Measurements from ENCODE around the gene OR2M2.

The OR2M2 gene, protein sequence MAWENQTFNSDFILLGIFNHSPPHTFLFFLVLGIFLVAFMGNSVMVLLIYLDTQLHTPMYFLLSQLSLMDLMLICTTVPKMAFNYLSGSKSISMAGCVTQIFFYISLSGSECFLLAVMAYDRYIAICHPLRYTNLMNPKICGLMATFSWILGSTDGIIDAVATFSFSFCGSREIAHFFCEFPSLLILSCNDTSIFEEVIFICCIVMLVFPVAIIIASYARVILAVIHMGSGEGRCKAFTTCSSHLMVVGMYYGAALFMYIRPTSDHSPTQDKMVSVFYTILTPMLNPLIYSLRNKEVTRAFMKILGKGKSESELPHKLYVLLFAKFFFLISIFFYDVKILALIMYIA

DNA sequence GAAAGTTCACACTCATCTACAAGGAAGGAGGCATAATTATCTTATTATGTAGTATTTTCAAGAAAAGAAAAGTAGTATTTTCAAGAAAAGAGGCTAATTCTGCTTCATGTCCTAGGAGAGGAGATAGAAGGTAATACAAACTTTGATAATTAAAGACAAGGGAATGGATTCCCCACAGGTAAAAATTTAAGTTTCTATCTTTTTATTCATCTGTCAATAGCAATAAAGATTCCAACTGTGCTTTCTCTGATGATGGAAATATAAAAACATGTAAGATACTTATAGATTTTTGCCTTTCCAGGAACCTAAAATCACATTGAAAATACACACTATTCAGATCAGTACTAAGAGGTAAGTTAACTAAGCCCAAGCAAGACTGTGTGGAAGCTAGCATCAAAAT lies at the start of gene OR2M2:
TSS of gene OR2M2 (plus strand) at position 301 of the 400 bp plus-strand sequence. CDS start 5,165 bp downstream, outside the sequence.
- no peak for TF ChIP-seq GATA2 (IDR thresholded peaks at IDR 0.05; ENCODE audit: low read depth, low read length)
- TF ChIP-seq GATA3 (IDR thresholded peaks at IDR 0.05; ENCODE audit: low read depth, low read length), result no peak

DNA sequence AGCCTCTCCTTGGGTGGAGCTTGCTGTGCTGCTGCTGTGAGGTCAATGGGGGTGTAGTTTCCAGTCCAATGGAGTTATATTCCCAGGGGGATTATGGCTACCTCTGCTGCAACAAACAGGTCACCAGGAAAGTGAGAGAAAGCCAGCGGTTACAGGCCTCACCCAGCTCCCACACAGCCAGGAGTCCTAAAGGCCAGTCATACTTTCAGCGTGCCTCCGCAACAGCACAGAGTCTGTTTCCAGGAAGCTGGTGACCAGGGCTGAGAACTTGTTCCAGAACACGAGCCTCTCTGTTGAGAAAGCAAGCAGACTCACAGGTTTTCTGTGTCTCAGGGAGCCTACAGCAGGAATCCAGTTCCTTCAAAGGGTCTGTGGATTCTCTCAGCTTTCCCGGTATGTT lies 47.0 kb upstream of the OR2M2 start:
- TF ChIP-seq GATA3 (IDR thresholded peaks at IDR 0.05; ENCODE audit: low read depth, low read length) (no peak), GATA2 (IDR thresholded peaks at IDR 0.05; ENCODE audit: low read depth, low read length) (no peak)

DNA sequence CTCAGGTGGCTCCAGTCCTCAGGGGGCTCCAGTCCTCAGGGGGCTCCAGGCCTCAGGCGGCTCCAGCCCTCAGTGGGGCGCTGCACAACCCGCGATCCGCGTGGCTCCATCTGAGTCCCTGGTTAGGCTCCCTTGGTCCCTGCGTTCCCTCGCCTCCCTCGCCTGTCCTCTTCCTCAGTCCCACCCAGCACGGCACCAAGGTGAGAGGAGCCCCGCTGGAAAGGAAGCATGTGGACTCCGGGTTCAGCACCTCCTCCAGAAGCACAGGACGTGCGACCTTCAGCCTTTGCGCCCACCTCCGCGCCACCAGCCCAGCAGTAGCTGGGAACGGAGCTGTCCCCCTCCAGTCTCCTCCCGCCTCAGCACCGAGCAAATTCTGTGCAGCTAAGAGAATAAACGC lies 37.8 kb upstream of the OR2M2 start:
- no peak for TF ChIP-seq GATA2 (IDR thresholded peaks at IDR 0.05; ENCODE audit: low read depth, low read length)
- TF ChIP-seq GATA3 (IDR thresholded peaks at IDR 0.05; ENCODE audit: low read depth, low read length), result no peak

DNA sequence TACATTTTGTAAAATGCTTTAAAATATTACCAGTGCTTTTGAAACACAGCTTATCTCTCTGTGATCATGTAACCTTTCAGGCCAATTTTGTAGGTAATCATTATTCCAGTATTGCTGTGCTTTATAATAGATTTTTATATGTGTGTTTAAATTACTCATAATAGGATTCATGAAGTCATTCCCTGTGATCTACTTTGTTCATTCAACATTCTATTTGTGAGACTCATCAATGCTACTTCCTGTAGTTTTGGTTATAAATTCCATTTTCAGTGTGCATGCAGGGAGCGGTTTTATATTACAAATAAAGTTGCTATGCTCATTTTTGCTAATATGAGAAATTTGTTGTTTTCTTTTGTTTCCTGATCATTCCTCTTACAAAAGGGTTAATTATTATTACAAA lies 33.8 kb upstream of the OR2M2 start:
- TF ChIP-seq GATA3 (IDR thresholded peaks at IDR 0.05; ENCODE audit: low read depth, low read length) (no peak), GATA2 (IDR thresholded peaks at IDR 0.05; ENCODE audit: low read depth, low read length) (no peak)

DNA sequence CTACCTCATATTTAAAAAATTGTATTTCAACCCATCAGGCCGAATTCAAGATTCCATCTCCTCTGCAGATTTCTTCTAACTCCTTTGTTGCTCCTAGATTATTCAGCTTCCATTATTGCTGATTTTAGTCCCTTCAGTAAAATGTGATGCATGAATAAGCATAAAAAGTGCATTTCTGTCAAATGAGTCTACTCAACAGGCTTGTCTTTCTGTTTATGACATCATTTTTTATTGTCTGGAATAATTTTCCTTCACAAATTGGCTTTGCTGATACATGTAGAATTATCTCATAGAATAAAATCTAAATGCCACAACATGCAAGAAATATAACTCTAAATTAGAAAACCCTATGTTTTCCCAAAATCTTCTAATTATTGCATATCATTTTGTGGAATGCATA lies 31.3 kb upstream of the OR2M2 start:
- TF ChIP-seq GATA3 (IDR thresholded peaks at IDR 0.05; ENCODE audit: low read depth, low read length), result no peak
- no peak for TF ChIP-seq GATA2 (IDR thresholded peaks at IDR 0.05; ENCODE audit: low read depth, low read length)

DNA sequence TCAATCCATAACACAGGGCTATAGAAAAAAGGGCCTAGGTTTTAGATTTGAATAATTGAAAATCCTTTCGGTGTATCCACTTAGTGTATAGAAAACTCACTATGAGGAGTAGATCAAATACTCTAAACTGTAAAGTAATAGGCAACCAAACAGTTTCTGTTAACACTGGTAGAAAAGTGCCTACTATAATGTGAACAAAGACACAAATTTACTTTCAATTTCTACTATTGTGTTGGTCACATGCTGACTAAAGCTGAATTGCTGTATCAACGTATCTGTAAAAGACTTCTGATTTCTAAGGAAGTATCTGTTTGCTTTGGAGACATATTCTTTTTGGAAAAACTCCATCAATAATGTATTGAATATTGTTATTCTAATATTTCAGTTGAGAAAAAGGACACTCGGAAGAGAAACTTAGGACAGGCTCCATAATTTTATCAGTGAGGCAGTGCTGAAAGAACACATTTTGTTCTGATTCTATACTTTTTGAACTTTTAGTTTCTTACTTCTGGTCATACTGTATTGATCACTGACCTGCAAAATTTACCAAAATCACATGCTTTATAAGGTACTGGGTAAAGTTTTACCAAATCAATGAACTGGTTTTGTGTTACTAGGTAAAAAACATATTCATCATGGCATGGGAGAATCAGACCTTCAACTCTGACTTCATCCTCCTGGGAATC lies 30.0 kb upstream of the OR2M2 start, which contains the start of gene OR2M5:
TSS of gene OR2M5 (plus strand) at position 636 of the 686 bp plus-strand sequence. CDS start at position 636, 0 bp downstream.
- TF ChIP-seq GATA3 (IDR thresholded peaks at IDR 0.05; ENCODE audit: low read depth, low read length) (no peak), GATA2 (IDR thresholded peaks at IDR 0.05; ENCODE audit: low read depth, low read length) (no peak)

DNA sequence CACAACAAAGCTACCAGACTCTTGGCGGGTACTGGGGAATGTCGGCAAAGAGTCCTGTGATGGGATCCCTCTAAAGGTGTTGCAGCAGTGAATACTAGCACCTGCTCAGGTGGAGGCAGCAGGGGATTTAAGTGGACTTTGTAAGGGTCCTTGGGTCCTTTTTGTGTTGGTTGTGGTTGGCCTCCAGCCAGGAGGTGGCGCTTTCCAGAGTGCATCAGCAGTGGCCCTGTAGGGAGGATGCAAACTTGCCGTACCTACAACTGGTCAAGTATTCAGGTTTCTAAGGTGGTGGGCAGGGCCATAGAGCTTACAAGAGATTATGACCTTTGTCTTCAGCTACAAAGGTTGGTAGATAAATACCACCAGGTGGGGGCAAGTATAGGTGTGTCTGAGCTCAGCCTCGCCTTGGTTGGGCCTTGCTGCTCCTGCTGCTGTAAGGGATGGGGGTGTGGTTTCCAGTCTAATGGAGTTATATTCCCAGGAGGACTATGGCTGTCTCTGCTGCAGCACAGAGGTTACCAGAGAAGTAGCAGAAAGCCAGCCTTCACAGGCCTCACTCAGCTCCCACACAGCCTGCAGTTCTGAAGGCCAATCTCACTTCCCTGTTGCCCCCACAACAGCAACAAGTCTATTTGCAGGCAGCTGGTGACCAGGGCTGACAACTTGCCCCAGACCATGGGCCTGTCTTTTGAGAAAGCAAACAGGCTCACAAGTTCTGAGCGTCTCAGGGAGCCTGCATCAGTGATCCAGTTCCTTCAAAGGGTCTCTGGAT lies 22.4 kb upstream of the OR2M2 start:
- TF ChIP-seq GATA2 (IDR thresholded peaks at IDR 0.05; ENCODE audit: low read depth, low read length) (no peak), GATA3 (IDR thresholded peaks at IDR 0.05; ENCODE audit: low read depth, low read length) (no peak)

DNA sequence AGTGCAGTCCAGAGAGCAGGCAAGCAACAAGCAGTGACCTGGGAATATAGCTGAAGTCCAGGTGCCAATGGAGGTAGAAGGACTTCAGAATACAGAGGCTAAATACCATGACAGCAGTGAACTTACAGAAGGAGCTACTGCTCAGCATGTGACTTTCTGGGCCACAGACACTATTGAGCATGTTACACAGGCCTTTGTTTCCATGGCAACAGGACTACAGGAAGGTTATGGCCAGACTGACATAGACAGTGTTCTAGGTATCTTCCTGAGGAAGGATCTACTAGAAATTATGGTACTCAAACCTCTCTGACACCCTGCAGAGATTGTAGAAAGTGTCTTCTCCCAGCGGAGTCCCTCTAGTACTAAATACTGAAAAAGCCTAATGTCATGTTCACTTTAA lies 18.7 kb upstream of the OR2M2 start:
- no peak for TF ChIP-seq GATA3 (IDR thresholded peaks at IDR 0.05; ENCODE audit: low read depth, low read length)
- TF ChIP-seq GATA2 (IDR thresholded peaks at IDR 0.05; ENCODE audit: low read depth, low read length), result no peak

DNA sequence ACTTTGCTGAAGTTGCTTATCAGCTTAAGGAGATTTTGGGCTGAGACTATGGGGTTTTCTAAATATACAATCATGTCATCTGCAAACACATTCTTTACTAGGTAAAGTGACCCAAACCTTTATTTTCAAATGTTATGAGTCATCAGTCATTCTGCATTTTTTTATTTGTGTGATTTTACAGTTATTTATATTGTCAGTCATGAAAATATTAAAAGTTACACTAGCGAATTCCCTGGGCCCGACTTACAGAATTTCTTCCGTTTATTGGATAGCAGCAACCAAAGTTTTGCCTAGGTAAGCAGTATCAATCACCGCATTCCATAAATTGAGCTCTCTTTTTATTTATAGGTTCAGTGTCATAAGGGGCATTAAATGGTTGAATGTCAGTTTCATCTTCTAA lies 15.9 kb upstream of the OR2M2 start:
- TF ChIP-seq GATA3 (IDR thresholded peaks at IDR 0.05; ENCODE audit: low read depth, low read length), result no peak
- no peak for TF ChIP-seq GATA2 (IDR thresholded peaks at IDR 0.05; ENCODE audit: low read depth, low read length)

DNA sequence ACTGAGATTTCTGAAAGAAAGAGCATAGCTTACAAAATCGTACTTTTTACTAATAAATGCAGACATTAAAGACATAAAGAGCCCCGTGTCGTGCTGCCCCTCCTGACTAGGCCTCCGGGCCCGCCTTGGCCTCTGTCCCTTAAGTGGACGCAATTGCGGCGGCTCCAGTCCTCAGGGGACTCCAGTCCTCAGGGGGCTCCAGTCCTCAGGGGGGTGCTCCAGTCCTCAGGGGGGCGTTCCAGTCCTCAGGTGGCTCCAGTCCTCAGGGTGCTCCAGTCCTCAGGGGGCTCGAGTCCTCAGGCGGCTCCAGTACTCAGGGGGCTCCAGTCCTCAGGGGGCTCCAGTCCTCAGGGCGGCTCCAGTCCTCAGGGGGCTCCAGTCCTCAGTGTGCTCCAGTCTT lies 10.6 kb upstream of the OR2M2 start:
- no peak for TF ChIP-seq GATA2 (IDR thresholded peaks at IDR 0.05; ENCODE audit: low read depth, low read length)
- no peak for TF ChIP-seq GATA3 (IDR thresholded peaks at IDR 0.05; ENCODE audit: low read depth, low read length)

DNA sequence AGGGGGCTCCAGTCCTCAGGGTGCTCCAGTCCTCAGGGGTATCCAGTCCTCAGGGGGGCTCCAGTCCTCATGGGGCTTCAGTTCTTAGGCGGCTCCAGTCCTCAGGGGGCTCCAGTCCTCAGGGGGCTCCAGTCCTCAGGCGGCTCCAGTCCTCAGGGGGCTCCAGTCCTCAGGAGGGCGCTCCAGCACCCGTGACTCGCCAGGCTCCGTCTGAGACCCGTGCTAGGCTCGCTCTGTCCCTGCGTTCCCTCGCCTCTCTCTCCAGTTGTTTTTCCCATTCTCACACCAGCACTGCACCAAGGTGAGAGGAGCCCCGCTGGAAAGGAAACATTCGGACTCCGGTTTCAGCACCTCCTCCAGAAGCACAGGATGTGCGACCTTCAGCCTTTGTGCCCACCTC lies 9.4 kb upstream of the OR2M2 start:
- TF ChIP-seq GATA2 (IDR thresholded peaks at IDR 0.05; ENCODE audit: low read depth, low read length) (no peak), GATA3 (IDR thresholded peaks at IDR 0.05; ENCODE audit: low read depth, low read length) (no peak)

DNA sequence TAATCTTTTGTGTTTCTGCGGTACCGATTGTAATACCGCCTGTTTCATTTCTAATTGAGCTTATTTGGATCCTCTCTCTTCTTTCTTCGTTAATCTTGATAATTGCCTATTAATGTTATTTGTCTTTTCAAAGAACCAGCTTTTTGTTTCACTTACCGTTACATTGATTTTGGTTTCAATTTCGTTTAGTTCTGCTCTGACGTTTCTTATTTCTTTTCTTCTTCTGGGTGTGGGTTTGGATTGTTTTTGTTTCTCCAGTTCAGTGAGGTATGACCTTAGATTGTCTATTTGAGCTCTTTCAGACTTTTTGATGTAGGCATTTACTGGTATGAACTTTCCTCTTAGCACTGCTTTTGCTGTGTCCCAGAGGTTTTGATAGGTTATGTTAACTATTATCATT lies 9.4 kb downstream of the OR2M2 start:
- TF ChIP-seq GATA2 (IDR thresholded peaks at IDR 0.05; ENCODE audit: low read depth, low read length) (no peak), GATA3 (IDR thresholded peaks at IDR 0.05; ENCODE audit: low read depth, low read length) (no peak)

DNA sequence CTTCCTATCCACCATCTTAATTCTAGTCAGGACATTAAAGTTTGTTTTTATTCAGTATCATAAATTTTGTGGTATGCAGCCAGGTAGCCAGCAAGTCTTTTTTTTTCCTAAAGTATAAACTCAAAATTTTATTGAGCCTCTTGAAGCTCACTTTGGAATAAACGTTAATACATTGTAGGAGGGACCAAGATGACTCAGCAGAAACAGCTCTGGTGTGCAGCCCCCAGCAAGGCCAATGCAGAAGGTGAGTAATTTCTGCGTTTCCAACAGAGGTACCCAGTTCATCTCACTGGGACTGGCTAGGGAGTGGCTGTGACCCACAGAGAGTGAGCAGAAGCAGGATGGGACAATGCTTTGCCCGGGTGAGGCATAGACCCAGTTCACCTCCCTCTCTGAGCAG lies 12.7 kb downstream of the OR2M2 start:
- TF ChIP-seq GATA3 (IDR thresholded peaks at IDR 0.05; ENCODE audit: low read depth, low read length), result no peak
- TF ChIP-seq GATA2 (IDR thresholded peaks at IDR 0.05; ENCODE audit: low read depth, low read length), result no peak

DNA sequence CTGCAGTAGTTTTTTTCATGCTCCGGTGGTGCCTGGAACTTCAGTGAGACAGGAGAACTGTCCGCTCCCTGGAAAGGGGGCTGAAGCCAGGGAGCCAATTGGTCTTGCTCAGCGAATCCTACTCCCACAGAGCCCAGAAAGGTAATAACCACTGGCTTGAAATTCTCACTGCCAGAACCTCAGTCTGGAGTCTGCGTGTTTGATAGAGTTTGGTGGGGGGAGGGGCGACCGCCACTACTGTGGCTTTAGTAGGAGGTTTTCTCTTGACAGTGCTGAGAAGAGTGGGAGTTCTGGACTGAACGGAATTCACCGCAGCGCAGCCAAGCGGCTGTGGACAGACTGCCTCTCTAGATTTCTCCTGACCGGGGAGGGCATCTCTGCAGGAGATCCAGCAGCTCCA lies 14.4 kb downstream of the OR2M2 start:
- TF ChIP-seq GATA2 (IDR thresholded peaks at IDR 0.05; ENCODE audit: low read depth, low read length) (no peak), GATA3 (IDR thresholded peaks at IDR 0.05; ENCODE audit: low read depth, low read length) (no peak)
